ENCODE measurements around the gene NECTIN4. TPM values are rescaled to one million over a fixed set of nuclear protein-coding genes. Genes with fewer than 3 reads are reported as not detected.

Gene NECTIN4
- total RNA-seq, 1 donor from 2014 or later = not detected

GRCh38 chr1:161095230-161095629 is 5.9 kb upstream of the NECTIN4 start:
- no peaks in the 10 kb centered on the region for H3K36me3 ChIP-seq
- no peak overlapping the region for H3K27ac ChIP-seq
- H3K4me3 ChIP-seq = no peak overlapping the region
- H3K27me3 ChIP-seq = no peaks in the 10 kb centered on the region
- H3K4me1 ChIP-seq = peaks cover 0 to 15% of the 10 kb centered on the region in 2 donors
- DNase-seq (ENCODE audit: low spot score in 2 of 2) = no peak
- intact Hi-C loops (cut with DNase I) = loop anchor here (5.0 to 10.0 kb wide), 3 partner anchors 98 to 370 kb away; no protein-coding TSS in a partner anchor
- TF ChIP-seq CTCF (IDR thresholded peaks at IDR 0.05) = no peak
- no peaks in the 10 kb centered on the region for H3K9me3 ChIP-seq

GRCh38 chr1:161094481-161094880 is 5.1 kb upstream of the NECTIN4 start:
- intact Hi-C loops (cut with DNase I) = loop anchor here (10.0 kb wide), 2 partner anchors 260 to 370 kb away; no protein-coding TSS in a partner anchor
- H3K27ac ChIP-seq = no peak overlapping the region
- H3K27me3 ChIP-seq = no peaks in the 10 kb centered on the region
- H3K9me3 ChIP-seq = no peaks in the 10 kb centered on the region
- H3K4me1 ChIP-seq = peaks cover 0 to 15% of the 10 kb centered on the region in 2 donors
- no peak for DNase-seq (ENCODE audit: low spot score in 2 of 2)
- TF ChIP-seq CTCF (IDR thresholded peaks at IDR 0.05) = no peak
- H3K4me3 ChIP-seq = no peak overlapping the region
- no peaks in the 10 kb centered on the region for H3K36me3 ChIP-seq

GRCh38 chr1:161092621-161093028 is 3.3 kb upstream of the NECTIN4 start:
- Histone ChIP-seq H3K27ac (no peak overlapping the region), H3K36me3 (no peaks in the 10 kb centered on the region), H3K9me3 (no peaks in the 10 kb centered on the region), H3K27me3 (no peaks in the 10 kb centered on the region), H3K4me3 (no peak overlapping the region), H3K4me1 (peaks cover 0 to 5% of the 10 kb centered on the region in 2 donors)
- intact Hi-C loops (cut with DNase I) = loop anchor here (10.0 kb wide), 2 partner anchors 258 to 368 kb away; no protein-coding TSS in a partner anchor
- DNase-seq (ENCODE audit: low spot score in 2 of 2) = no peak
- TF ChIP-seq CTCF (IDR thresholded peaks at IDR 0.05) = no peak

- intact Hi-C loops (cut with DNase I) = loop anchor here (10.0 kb wide), 2 partner anchors 257 to 367 kb away; no protein-coding TSS in a partner anchor
- no peaks in the 10 kb centered on the region for H3K27me3 ChIP-seq
- no peak for TF ChIP-seq CTCF (IDR thresholded peaks at IDR 0.05)
- no peaks in the 10 kb centered on the region for H3K36me3 ChIP-seq
- H3K4me3 ChIP-seq = no peak overlapping the region
- DNase-seq (ENCODE audit: low spot score in 2 of 2) = peak in 1 of 2 donors; percentile 27
- no peaks in the 10 kb centered on the region for H3K9me3 ChIP-seq
- H3K27ac ChIP-seq = no peak overlapping the region
- H3K4me1 ChIP-seq = no peaks in the 10 kb centered on the region
Measured at GRCh38 chr1:161091796-161092507, 2.6 kb upstream of the NECTIN4 start.

- H3K36me3 ChIP-seq = no peaks in the 10 kb centered on the region
- no peak overlapping the region for H3K27ac ChIP-seq
- H3K27me3 ChIP-seq = no peaks in the 10 kb centered on the region
- intact Hi-C loops (cut with DNase I) = loop anchor here (10.0 kb wide), 2 partner anchors 256 to 366 kb away; no protein-coding TSS in a partner anchor
- no peak for DNase-seq (ENCODE audit: low spot score in 2 of 2)
- H3K9me3 ChIP-seq = no peaks in the 10 kb centered on the region
- no peak for TF ChIP-seq CTCF (IDR thresholded peaks at IDR 0.05)
- H3K4me3 ChIP-seq = no peak overlapping the region
- H3K4me1 ChIP-seq = no peaks in the 10 kb centered on the region
Measured at GRCh38 chr1:161091093-161091492, 1.7 kb upstream of the NECTIN4 start.
